ENCODE measurements around the gene SLC18A2. TPM values are rescaled to one million over a fixed set of nuclear protein-coding genes. Genes with fewer than 3 reads are reported as not detected.

The SLC18A2 gene
- total RNA-seq, 1 donor from 2014 or later: 0.40 TPM

- TF ChIP-seq CTCF (conservative IDR thresholded peaks at IDR 0.05; ENCODE audit: low read depth, low read length): no peak
- DNase-seq (ENCODE audit: low read depth): no peak
- H3K4me3 ChIP-seq (ENCODE audit: low read depth, low read length): no peak overlapping the region
These were observed 8.0 kb downstream of the SLC18A2 start for GRCh38 chr10:117248750-117249465.

- no peak overlapping the region for H3K4me3 ChIP-seq (ENCODE audit: low read depth, low read length)
- DNase-seq (ENCODE audit: low read depth): peak; percentile 9
- TF ChIP-seq CTCF (conservative IDR thresholded peaks at IDR 0.05; ENCODE audit: low read depth, low read length): no peak
These were observed 8.7 kb downstream of the SLC18A2 start for GRCh38 chr10:117249493-117250093.

- TF ChIP-seq CTCF (conservative IDR thresholded peaks at IDR 0.05; ENCODE audit: low read depth, low read length): no peak
- H3K4me3 ChIP-seq (ENCODE audit: low read depth, low read length): no peak overlapping the region
- DNase-seq (ENCODE audit: low read depth): no peak
These were observed 9.5 kb downstream of the SLC18A2 start for GRCh38 chr10:117250411-117250810.

- no peak overlapping the region for H3K4me3 ChIP-seq (ENCODE audit: low read depth, low read length)
- TF ChIP-seq CTCF (conservative IDR thresholded peaks at IDR 0.05; ENCODE audit: low read depth, low read length): no peak
- no peak for DNase-seq (ENCODE audit: low read depth)
These were observed 13.0 kb downstream of the SLC18A2 start for GRCh38 chr10:117253908-117254307.

GRCh38 chr10:117254338-117254737, 13.4 kb downstream of the SLC18A2 start:
- DNase-seq (ENCODE audit: low read depth): no peak
- TF ChIP-seq CTCF (conservative IDR thresholded peaks at IDR 0.05; ENCODE audit: low read depth, low read length): no peak
- H3K4me3 ChIP-seq (ENCODE audit: low read depth, low read length): no peak overlapping the region

GRCh38 chr10:117254774-117255735, 14.1 kb downstream of the SLC18A2 start:
- no peak overlapping the region for H3K4me3 ChIP-seq (ENCODE audit: low read depth, low read length)
- DNase-seq (ENCODE audit: low read depth): no peak
- no peak for TF ChIP-seq CTCF (conservative IDR thresholded peaks at IDR 0.05; ENCODE audit: low read depth, low read length)
